C4-2B (cell line): ENCODE data around the gene RAB24.

Experiments
- H3K27ac ChIP-seq: fragments of 450-650 bp; 2 replicates; pipeline ENCODE4 v1.5.1; 2017
- CTCF ChIP-seq: fragments of 450-650 bp; conservative IDR thresholded peaks from 2 replicates; pipeline ENCODE4 v1.5.1; 2017; ENCODE audit warnings: mild to moderate bottlenecking
- ZFX ChIP-seq: fragments of 450-650 bp; IDR thresholded peaks from 2 replicates; pipeline ENCODE4 v1.6.1; 2017

The RAB24 gene

GRCh38 chr5:177256296-177256695, 47.2 kb downstream of the RAB24 start:
- TF ChIP-seq CTCF (no peak), ZFX (no peak)
- H3K27ac ChIP-seq, result no peak overlapping the region

- no peak overlapping the region for H3K27ac ChIP-seq
- TF ChIP-seq CTCF, result no peak
- no peak for TF ChIP-seq ZFX
Measured at GRCh38 chr5:177253252-177253651, 50.3 kb downstream of the RAB24 start.
